Measurements from ENCODE around the gene KCNE3.

GRCh38 chr11:74464746-74465145 is 2.6 kb downstream of the KCNE3 start:
- TF ChIP-seq CTCF (conservative IDR thresholded peaks at IDR 0.05) (no peak), EZH2 (IDR thresholded peaks at IDR 0.05; ENCODE audit: low read depth) (no peak)
